Progenitor cell of endocrine pancreas (in vitro differentiated cells): ENCODE results near the gene CERS2. TPM values are rescaled to one million over a fixed set of nuclear protein-coding genes. Genes with fewer than 3 reads are reported as not detected.

Experiments used
- DNase-seq: peaks from one replicate; pipeline ENCODE4 v3.0.0; 2021; ENCODE audit warnings: low spot score; ENCODE audit not compliant: unreplicated experiment
- H3K27ac Mint-ChIP-seq: 2 replicates; pipeline ENCODE4 v1.8.0; 2021; ENCODE audit warnings: mild to moderate bottlenecking, moderate library complexity, mixed read lengths
- H3K27me3 Mint-ChIP-seq: 2 replicates; pipeline ENCODE4 v1.8.0; 2021; ENCODE audit warnings: mixed read lengths
- H3K36me3 Mint-ChIP-seq: 2 replicates; pipeline ENCODE4 v1.8.0; 2022; ENCODE audit warnings: mixed read lengths; ENCODE audit not compliant: insufficient read depth
- H3K4me1 Mint-ChIP-seq: 2 replicates; pipeline ENCODE4 v1.8.0; 2021; ENCODE audit warnings: low read depth, mixed read lengths
- H3K4me3 Mint-ChIP-seq: 2 replicates; pipeline ENCODE4 v1.8.0; 2021; ENCODE audit warnings: low read depth, mild to moderate bottlenecking, moderate library complexity, mixed read lengths
- H3K9me3 Mint-ChIP-seq: 2 replicates; pipeline ENCODE4 v1.8.0; 2021; ENCODE audit warnings: low read depth, mixed read lengths
- total RNA-seq: library from RNA; stranded (reverse); gene quantifications from 2 replicates; pipeline ENCODE4 v1.2.1, GENCODE V29; 2021
- TF ChIP-seq, protein P1 (sequence below): fragments of 200-600 bp; sonication (generic); IDR thresholded peaks from one replicate; pipeline ENCODE4 v1.5.0; 2021; ENCODE audit warnings: antibody characterized with exemption, mild to moderate bottlenecking; ENCODE audit not compliant: unreplicated experiment

The CERS2 gene
- total RNA-seq, 1 donor from 2014 or later, result 187 TPM

DNA sequence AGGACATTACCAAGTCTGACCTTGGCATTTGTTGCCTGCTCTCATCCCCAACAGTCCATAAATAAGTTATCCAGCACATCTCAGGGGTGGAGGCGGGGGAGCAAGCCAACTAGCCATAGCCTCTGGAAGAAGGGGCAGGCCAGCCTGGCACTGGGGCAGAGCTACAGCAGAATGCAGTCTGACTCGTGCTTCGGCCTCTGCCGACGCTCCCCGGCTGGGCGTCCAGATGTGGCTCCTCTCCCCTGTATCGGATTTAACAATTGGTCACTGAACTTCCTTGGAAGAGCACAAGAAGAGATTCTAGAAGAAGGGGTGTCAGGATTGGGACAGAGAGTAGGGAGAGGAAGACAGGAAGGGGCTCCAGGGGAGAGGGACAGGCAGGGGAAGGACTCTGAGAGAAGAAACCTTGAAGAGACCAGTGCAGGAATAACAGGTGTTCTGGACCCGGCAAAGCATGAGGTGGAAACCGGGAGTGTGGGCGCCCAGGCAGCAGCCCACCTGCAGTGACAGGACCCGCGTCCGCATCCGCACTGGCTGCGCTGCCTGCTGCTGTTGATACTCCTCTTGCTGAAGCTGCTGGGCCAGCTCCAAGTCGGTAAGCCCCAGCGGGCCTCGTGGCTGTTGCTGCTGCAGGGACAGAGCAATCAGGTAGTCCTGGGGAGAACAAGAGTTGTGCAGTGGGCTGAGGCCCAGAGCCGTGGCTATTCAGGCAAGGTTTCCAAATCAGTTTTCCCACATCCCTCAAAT, 22.7 kb upstream of the CERS2 start:
- H3K27ac Mint-ChIP-seq, result peak overlapping the region; percentile 25
- H3K27me3 Mint-ChIP-seq, result no peaks in the 10 kb centered on the region
- no peaks in the 10 kb centered on the region for H3K4me1 Mint-ChIP-seq
- no peak overlapping the region for H3K4me3 Mint-ChIP-seq
- TF ChIP-seq, protein P1, sequence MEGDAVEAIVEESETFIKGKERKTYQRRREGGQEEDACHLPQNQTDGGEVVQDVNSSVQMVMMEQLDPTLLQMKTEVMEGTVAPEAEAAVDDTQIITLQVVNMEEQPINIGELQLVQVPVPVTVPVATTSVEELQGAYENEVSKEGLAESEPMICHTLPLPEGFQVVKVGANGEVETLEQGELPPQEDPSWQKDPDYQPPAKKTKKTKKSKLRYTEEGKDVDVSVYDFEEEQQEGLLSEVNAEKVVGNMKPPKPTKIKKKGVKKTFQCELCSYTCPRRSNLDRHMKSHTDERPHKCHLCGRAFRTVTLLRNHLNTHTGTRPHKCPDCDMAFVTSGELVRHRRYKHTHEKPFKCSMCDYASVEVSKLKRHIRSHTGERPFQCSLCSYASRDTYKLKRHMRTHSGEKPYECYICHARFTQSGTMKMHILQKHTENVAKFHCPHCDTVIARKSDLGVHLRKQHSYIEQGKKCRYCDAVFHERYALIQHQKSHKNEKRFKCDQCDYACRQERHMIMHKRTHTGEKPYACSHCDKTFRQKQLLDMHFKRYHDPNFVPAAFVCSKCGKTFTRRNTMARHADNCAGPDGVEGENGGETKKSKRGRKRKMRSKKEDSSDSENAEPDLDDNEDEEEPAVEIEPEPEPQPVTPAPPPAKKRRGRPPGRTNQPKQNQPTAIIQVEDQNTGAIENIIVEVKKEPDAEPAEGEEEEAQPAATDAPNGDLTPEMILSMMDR, result no peak
- peaks cover 13% of the 10 kb centered on the region for H3K36me3 Mint-ChIP-seq
- H3K9me3 Mint-ChIP-seq, result no peaks in the 10 kb centered on the region
- DNase-seq, result no peak

DNA sequence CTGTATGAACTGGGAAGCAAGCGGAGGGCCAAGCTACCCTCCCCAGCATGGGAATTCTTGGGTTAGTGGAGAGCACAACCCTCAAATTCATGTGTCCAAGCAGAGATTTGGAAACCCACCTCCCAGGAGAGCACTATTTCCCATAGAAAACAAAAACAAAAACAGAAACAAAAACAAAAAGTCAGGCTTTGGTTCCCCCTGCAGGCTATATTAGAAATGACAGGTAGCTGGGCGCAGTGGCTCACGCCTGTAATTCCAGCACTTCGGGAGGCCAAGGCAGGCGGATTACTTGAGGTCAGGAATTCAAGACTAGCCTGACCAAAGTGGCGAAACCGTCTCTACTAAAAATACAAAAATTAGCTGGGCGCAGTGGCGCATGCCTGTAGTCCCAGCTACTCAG, 21.3 kb upstream of the CERS2 start:
- Mint-ChIP-seq H3K36me3 (peaks cover 8% of the 10 kb centered on the region), H3K27ac (no peak overlapping the region), H3K4me1 (no peaks in the 10 kb centered on the region), H3K4me3 (no peak overlapping the region), H3K27me3 (no peaks in the 10 kb centered on the region), H3K9me3 (no peaks in the 10 kb centered on the region)
- DNase-seq, result no peak
- TF ChIP-seq, protein P1, result peak; percentile 86

DNA sequence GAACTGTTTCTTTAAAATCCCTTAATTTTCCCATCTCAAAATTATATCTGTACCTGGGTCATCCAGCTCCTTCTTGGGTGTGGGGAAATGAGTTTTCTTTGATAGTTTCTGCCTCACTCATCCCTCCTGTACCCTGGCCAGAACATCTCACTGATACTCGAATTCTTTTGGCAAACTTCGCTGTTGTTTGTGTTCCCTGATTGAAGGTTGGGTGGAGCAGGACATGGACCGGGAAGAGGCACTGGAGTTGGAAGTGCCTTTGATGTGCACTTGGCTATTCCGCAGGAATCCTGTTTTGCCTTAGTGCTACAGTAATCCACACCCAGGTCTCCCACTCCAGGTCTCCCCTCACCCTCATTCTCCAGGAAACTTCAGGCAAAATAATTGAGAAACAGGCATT, 20.8 kb upstream of the CERS2 start:
- no peaks in the 10 kb centered on the region for H3K27me3 Mint-ChIP-seq
- no peak for DNase-seq
- H3K4me1 Mint-ChIP-seq, result no peaks in the 10 kb centered on the region
- no peak overlapping the region for H3K4me3 Mint-ChIP-seq
- peaks cover 6% of the 10 kb centered on the region for H3K36me3 Mint-ChIP-seq
- H3K9me3 Mint-ChIP-seq, result no peaks in the 10 kb centered on the region
- TF ChIP-seq, protein P1, result no peak
- H3K27ac Mint-ChIP-seq, result no peak overlapping the region

DNA sequence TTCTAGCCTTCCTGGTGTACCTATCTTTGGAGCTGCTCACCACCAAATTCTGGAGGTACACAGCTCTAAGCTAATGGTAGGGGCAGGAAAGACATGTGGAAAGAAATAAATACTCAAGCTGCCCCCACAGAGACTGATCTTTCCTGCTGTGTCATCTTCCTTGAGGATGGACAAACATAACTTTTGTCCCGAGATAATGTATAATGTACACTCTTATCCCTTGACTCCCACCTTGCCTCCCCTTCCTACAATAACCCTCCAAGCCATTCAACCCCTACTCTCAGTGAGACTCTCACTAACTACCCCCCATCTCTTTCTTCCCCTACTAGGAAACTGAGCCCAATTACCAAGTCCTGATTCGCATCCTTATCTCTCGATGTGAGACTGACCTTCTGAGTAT, 19.6 kb upstream of the CERS2 start:
- Mint-ChIP-seq H3K9me3 (no peaks in the 10 kb centered on the region), H3K36me3 (peaks cover 5% of the 10 kb centered on the region), H3K4me3 (no peak overlapping the region), H3K4me1 (no peaks in the 10 kb centered on the region), H3K27me3 (no peaks in the 10 kb centered on the region), H3K27ac (no peak overlapping the region)
- DNase-seq, result no peak
- TF ChIP-seq, protein P1, result no peak

DNA sequence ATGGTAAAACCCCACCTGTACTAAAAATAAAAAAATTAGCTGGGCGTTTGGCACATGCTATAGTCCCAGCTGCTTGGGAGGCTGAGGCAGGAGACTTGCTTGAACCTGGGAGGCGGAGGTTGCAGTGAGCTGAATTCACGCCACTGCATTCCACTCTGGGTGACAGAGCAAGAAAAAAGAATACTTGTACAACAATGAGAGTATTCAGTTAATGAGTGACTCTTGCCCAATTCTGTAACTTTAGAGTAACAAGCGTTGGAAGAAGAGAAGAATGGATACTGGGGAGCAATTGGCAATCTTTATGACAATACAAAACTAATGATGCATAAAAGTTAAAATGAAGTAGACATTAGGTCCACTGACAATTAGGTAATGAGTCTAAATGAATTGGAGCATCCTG, 18.0 kb upstream of the CERS2 start:
- TF ChIP-seq, protein P1, result no peak
- no peaks in the 10 kb centered on the region for H3K27me3 Mint-ChIP-seq
- no peaks in the 10 kb centered on the region for H3K4me1 Mint-ChIP-seq
- no peak for DNase-seq
- no peak overlapping the region for H3K27ac Mint-ChIP-seq
- H3K36me3 Mint-ChIP-seq, result peaks cover 5% of the 10 kb centered on the region
- H3K9me3 Mint-ChIP-seq, result no peaks in the 10 kb centered on the region
- H3K4me3 Mint-ChIP-seq, result no peak overlapping the region
